Lower lobe of right lung (tissue), 2 donors: Measurements from ENCODE around the gene PATJ. TPM values are rescaled to one million over a fixed set of nuclear protein-coding genes. Genes with fewer than 3 reads are reported as not detected.

Experiments
- ATAC-seq, 2 donors: fragments of 200-7000 bp; cut with Tn5 transposase; one replicate each; pipeline ENCODE4 v1.9.1; 2020 to 2022; ENCODE audit warnings: mild to moderate bottlenecking in 2 of 2, moderate library complexity in 2 of 2
- DNase-seq: peaks from one replicate; pipeline ENCODE4 v3.0.0-alpha.2; 2020
- H3K27ac ChIP-seq: fragments of 200-600 bp; one replicate; pipeline ENCODE4 v1.8.0; 2022
- H3K27me3 ChIP-seq: fragments of 200-600 bp; one replicate; pipeline ENCODE4 v1.8.0; 2022; ENCODE audit warnings: low read depth
- H3K36me3 ChIP-seq: fragments of 200-600 bp; one replicate; pipeline ENCODE4 v1.8.0; 2022; ENCODE audit warnings: mild to moderate bottlenecking
- H3K4me1 ChIP-seq: fragments of 200-600 bp; one replicate; pipeline ENCODE4 v1.8.0; 2022
- H3K4me3 ChIP-seq: fragments of 200-600 bp; one replicate; pipeline ENCODE4 v1.8.0; 2022; ENCODE audit warnings: mild to moderate bottlenecking
- H3K9me3 ChIP-seq: fragments of 200-600 bp; one replicate; pipeline ENCODE4 v1.8.0; 2022
- intact Hi-C: fragments of 100-400 bp; cut with DNase I; formaldehyde crosslinking; loops from one replicate; pipeline ENCODE4 v1.11.0; 2022
- total RNA-seq: library from RNA; stranded (reverse); fragmentation: NEBNext Ultra II Directional; extraction: Animal tissue kit (Norgen Biotek cat#: 25700); gene quantifications from one replicate; pipeline ENCODE4 v1.2.1, GENCODE V29; 2021
- TF ChIP-seq, protein P1 (sequence below): fragments of 200-600 bp; IDR thresholded peaks from one replicate; pipeline ENCODE4 v1.8.0; 2022; ENCODE audit warnings: antibody characterized with exemption, mild to moderate bottlenecking
- donor health status: DM: no; HTN: yes; CAD: no; lungs with severe emphysema.

The PATJ gene
- total RNA-seq, 1 donor from 2014 or later = 63.9 TPM

DNA sequence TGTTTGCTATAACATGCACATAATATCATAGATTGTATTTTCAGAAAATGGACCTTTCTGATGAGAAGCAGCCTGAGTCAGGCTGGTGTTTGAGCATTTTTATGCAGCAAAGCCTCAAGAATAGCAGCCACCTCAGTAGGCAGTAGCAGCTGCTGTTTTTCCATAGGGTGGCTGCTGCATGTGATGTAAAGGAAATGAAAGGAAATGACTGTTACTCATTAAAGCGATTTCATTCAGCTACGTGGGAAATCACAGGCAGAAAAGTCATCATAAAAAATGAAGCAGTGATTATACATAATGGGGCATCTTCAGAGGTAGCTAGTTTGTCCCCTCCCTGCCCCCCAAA, 110.4 kb downstream of the PATJ start:
- DNase-seq (no peak), ATAC-seq (no peak)
- no peaks in the 10 kb centered on the region for H3K27me3 ChIP-seq
- H3K4me3 ChIP-seq = no peak overlapping the region
- intact Hi-C loops = no loop called here
- no peaks in the 10 kb centered on the region for H3K9me3 ChIP-seq
- TF ChIP-seq, protein P1, sequence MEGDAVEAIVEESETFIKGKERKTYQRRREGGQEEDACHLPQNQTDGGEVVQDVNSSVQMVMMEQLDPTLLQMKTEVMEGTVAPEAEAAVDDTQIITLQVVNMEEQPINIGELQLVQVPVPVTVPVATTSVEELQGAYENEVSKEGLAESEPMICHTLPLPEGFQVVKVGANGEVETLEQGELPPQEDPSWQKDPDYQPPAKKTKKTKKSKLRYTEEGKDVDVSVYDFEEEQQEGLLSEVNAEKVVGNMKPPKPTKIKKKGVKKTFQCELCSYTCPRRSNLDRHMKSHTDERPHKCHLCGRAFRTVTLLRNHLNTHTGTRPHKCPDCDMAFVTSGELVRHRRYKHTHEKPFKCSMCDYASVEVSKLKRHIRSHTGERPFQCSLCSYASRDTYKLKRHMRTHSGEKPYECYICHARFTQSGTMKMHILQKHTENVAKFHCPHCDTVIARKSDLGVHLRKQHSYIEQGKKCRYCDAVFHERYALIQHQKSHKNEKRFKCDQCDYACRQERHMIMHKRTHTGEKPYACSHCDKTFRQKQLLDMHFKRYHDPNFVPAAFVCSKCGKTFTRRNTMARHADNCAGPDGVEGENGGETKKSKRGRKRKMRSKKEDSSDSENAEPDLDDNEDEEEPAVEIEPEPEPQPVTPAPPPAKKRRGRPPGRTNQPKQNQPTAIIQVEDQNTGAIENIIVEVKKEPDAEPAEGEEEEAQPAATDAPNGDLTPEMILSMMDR = no peak
- H3K27ac ChIP-seq = no peak overlapping the region
- H3K36me3 ChIP-seq = peaks cover 20% of the 10 kb centered on the region
- H3K4me1 ChIP-seq = no peaks in the 10 kb centered on the region

DNA sequence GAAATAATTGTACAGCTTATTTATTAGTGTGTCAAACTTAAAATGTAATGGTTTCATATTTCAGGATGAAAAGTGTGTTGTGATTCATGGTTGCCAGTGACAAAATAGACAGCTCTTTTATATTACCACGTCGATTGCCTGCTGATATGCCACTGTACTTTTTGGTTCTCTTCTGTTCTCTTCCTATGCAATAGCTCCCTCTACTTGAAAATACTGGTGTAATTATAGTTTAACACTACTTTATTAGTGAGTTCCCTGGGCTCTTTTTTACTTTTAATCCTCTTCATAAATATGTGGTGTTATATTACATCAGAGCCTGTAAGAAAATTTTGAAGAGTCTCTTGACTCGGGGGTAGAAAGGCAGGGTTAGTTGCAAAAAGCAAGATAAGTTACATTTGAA, 111.3 kb downstream of the PATJ start:
- Histone ChIP-seq H3K36me3 (peaks cover 20% of the 10 kb centered on the region), H3K27ac (no peak overlapping the region), H3K4me3 (no peak overlapping the region), H3K27me3 (no peaks in the 10 kb centered on the region), H3K9me3 (no peaks in the 10 kb centered on the region), H3K4me1 (no peaks in the 10 kb centered on the region)
- DNase-seq = no peak
- ATAC-seq = no peak
- intact Hi-C loops = no loop called here
- TF ChIP-seq, protein P1 = no peak

DNA sequence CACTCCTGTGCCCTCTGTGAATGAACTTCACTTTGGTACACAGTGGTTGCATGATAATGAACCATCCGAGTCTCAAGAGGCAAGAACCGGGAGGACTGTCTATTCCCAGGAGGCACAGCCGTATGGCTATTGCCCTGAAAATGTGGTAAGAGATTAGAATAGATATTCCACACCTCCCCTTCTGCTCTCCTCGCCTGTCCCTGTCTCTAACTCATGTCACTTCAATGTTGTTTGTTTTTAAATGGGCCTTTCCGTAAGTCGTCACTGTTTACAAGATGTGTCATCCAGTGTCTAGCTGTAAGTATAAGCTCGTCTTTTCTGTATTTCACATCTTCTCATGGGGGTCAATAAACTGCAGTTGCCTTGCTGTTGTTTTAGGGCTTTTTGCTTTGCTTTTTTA, 122.2 kb downstream of the PATJ start:
- TF ChIP-seq, protein P1 = no peak
- Histone ChIP-seq H3K27ac (no peak overlapping the region), H3K4me3 (no peak overlapping the region), H3K4me1 (no peaks in the 10 kb centered on the region), H3K36me3 (peaks cover 30% of the 10 kb centered on the region), H3K9me3 (no peaks in the 10 kb centered on the region), H3K27me3 (no peaks in the 10 kb centered on the region)
- ATAC-seq (no peak), DNase-seq (no peak)
- intact Hi-C loops = no loop called here

DNA sequence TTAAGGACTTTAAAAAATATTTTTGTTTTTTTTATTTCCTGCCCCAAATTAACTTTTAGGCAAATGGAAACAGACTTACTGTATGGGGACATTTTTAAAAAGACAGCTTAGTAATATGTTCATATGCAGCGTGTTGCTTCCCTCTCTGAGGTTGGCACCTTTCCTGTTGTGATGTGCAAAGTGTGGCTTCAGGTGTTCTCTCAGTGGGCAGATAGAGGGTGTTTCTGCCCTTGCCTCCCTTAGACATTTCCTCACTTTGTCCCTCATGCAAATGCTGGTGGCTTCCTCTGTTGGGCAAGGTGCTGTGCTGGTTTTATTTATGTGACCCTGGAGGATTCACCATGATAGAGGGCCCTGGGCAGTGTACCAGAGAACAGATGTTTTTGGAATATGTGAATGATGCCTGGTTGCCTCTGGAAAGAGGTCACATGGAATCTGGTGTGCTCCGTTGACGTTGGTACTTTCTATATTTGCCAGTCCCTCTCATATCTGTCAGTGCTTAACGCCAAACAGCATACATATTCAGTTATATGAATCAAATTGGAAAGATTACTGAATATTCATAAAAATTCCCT, 123.5 kb downstream of the PATJ start:
- Histone ChIP-seq H3K36me3 (peaks cover 30% of the 10 kb centered on the region), H3K27ac (no peak overlapping the region), H3K4me3 (no peak overlapping the region), H3K27me3 (no peaks in the 10 kb centered on the region), H3K4me1 (no peaks in the 10 kb centered on the region), H3K9me3 (no peaks in the 10 kb centered on the region)
- ATAC-seq (no peak), DNase-seq (no peak)
- TF ChIP-seq, protein P1 = no peak
- intact Hi-C loops = no loop called here

DNA sequence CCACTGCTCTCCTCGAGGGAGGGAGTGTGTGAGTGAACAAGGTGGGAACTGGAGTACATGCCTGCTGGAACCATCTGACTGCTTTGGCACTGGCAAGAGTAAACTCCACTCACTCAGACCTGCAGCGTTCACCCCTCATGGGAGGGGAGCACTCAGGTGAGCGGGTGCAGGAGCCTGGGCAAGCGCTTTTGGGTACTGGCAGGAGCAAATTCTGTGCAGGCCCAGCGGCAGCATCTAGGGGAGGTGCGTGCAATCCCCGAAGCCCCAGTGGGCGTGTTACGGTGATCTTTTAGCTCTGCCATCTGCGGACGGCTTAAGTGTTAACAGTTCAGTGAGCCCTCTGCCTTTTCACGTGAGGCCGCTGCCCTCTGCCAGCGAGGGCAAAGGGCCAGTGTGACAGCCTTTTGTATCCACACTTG, 127.4 kb downstream of the PATJ start:
- intact Hi-C loops = no loop called here
- no peak for ATAC-seq
- TF ChIP-seq, protein P1 = no peak
- H3K27me3 ChIP-seq = no peaks in the 10 kb centered on the region
- H3K4me3 ChIP-seq = no peak overlapping the region
- peaks cover 10% of the 10 kb centered on the region for H3K36me3 ChIP-seq
- H3K27ac ChIP-seq = no peak overlapping the region
- no peaks in the 10 kb centered on the region for H3K4me1 ChIP-seq
- no peaks in the 10 kb centered on the region for H3K9me3 ChIP-seq
- DNase-seq = no peak

DNA sequence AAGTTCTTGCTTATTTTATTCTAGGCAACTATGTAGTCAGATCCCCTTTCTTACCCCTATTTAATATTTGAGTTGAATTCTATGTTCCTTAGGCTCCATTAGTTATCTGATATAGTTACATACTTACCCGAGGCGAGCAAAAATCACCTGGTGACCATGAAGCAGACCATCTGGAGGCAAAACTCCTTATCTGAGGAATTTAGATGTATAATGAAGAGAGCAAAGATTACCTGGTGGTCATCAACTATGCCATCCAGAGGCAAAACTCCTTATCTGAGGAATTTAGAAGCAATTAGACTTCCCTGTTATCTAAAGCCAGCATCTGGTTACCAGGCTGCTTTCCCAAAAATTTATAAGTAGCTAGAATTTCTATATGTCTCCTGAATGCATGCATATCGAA, 129.9 kb downstream of the PATJ start:
- no peak overlapping the region for H3K27ac ChIP-seq
- DNase-seq (no peak), ATAC-seq (no peak)
- H3K9me3 ChIP-seq = no peaks in the 10 kb centered on the region
- no peaks in the 10 kb centered on the region for H3K27me3 ChIP-seq
- no peak overlapping the region for H3K4me3 ChIP-seq
- H3K4me1 ChIP-seq = no peaks in the 10 kb centered on the region
- H3K36me3 ChIP-seq = peaks cover 8% of the 10 kb centered on the region
- intact Hi-C loops = no loop called here
- TF ChIP-seq, protein P1 = no peak
